ENCODE measurements around the gene PDE10A.
A peak's percentile ranks its signal among the peaks of the same experiment; 100 is the strongest.

The PDE10A gene

DNA sequence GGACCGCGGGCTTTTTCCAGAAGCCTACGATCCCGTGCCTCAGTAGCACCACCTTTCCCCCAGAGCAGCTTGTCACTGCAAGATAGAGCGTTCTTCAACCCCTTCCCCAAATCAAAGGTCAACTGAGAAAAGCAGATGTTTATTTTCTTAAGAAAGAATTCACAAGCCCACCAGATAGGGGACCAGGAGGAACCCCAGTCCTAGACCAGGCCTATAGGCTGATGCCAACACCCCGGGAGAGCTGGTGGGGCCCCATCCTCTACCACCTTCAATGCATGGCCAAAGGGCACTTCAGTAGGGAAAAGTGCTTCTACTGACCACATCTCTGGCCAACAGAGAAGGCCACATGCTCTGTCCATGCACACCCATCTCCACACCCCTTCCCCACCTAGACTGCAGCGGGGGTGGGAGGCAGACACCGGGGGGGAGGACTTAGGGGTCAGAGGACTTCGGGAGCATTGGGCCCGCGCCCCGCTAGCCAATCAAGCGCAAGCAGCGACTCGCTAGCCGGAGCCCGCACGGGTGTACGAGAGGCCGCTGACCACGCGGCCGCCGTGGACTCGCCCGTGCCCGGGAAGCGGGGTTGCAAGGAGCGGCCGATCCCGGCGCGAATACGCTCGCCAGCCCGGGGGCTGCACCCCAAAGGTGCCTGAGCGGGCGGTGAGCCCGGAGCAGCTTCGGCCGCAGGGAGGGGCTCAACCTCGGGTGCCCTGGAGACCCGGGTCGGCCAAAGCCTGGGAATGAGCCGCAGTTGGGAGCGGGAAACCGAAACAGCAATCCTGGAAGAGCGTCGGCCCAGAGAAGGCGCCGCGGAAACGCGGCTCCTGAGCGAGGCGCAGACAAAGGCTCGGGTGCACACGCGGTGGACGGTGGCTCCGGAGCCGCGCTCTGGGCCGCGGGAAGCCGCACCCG, 2.8 kb downstream of the PDE10A start:
- H3K27ac ChIP-seq = peak overlapping the region; percentile 67
- TF ChIP-seq, protein P1, sequence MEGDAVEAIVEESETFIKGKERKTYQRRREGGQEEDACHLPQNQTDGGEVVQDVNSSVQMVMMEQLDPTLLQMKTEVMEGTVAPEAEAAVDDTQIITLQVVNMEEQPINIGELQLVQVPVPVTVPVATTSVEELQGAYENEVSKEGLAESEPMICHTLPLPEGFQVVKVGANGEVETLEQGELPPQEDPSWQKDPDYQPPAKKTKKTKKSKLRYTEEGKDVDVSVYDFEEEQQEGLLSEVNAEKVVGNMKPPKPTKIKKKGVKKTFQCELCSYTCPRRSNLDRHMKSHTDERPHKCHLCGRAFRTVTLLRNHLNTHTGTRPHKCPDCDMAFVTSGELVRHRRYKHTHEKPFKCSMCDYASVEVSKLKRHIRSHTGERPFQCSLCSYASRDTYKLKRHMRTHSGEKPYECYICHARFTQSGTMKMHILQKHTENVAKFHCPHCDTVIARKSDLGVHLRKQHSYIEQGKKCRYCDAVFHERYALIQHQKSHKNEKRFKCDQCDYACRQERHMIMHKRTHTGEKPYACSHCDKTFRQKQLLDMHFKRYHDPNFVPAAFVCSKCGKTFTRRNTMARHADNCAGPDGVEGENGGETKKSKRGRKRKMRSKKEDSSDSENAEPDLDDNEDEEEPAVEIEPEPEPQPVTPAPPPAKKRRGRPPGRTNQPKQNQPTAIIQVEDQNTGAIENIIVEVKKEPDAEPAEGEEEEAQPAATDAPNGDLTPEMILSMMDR (conservative IDR thresholded peaks at IDR 0.05) = no peak
- 0 out of 2 replicates have a peak, but pooled peaks have one; percentile 26 for TF ChIP-seq ZFX (IDR thresholded peaks at IDR 0.05)

DNA sequence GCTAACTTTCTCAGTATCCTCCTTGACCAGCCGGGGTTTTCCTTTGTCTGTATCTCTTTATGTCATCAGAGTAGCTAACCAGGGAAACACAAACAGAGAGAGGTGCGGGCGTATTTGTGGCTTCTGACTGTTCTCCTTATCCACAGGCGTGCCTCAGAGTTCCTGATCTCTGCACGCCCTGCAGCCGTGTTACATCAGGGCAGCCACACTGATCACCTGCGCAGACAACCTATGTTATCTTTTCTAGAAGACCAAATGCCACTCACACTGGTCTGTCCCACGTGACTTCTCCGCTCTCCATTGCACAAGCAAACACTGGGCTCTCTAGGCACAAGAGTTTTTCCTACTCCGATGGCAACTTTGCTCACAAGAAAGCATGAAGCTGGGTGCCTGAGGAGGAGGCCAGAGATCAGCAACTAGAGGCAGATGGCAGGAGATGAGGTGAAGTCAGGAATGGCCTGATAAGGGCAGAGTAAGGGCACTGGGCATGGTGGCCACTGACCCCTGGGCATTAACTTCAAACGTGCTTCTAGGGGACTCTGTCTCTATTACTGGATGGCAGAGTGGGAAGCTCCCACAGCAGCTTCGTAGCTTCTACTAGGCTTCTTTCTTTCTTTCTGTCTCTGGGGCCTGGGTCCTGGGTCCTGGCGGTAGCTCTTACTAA, 4.5 kb downstream of the PDE10A start:
- H3K27ac ChIP-seq = peak overlapping the region; percentile 7; the same call in 1 of the 2 replicates
- TF ChIP-seq, protein P1 (conservative IDR thresholded peaks at IDR 0.05) = no peak

DNA sequence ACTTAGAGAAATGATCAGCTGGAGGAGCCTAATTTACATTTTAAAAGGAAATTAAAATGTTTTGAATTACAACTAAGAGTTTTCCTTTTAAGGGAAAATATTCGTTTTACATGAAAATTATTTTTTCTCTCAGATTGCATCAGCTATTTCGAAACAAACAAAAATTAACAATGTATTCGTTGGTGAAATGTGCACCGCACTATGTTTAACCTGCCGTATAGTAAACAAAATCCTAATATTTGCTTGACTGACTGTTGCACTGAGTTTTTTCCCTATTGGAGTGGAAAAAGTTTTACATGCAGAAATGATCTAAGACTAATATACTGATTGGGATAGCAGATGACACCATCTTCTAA, 5.7 kb downstream of the PDE10A start:
- no peak for TF ChIP-seq ZFX (IDR thresholded peaks at IDR 0.05)
- TF ChIP-seq, protein P1 (conservative IDR thresholded peaks at IDR 0.05) = no peak
- no peak overlapping the region for H3K27ac ChIP-seq

DNA sequence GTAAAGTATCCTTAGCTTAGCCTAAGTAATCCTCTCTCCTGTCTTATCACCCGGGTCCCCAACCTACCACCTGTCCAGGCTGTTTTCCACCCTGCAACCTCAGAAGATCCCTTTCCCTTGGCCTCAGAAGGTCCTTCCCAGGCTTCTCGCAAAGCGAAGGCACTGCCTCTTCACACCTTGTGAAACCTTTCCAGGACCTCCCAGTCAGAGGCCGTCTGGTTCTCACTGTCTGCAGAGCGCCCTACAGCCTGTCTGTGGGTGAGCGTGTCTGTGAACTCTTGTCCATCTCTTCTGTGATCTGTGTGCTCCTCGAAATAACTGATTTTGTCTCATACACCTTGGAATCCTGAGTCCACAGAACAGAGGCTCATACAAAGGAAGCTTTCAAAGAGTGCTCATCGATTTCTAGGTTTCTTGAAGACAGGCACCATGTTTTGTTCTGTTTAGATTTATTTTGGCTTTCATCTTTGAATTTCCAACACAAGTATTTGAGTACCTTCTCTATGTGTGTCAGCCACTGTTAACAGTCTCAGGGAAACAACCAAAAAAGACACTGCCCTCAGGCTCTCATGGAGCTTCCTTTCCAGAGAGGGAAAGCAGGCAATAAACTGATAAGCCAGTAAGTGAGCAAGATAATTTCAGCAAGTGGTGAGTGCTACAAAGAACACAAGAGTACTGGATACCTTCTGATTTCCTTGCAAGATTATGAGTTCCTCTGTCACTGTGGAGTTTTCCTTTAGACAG, 6.3 kb downstream of the PDE10A start:
- TF ChIP-seq, protein P1 (conservative IDR thresholded peaks at IDR 0.05) = no peak
- TF ChIP-seq ZFX (IDR thresholded peaks at IDR 0.05) = no peak
- H3K27ac ChIP-seq = no peak overlapping the region

DNA sequence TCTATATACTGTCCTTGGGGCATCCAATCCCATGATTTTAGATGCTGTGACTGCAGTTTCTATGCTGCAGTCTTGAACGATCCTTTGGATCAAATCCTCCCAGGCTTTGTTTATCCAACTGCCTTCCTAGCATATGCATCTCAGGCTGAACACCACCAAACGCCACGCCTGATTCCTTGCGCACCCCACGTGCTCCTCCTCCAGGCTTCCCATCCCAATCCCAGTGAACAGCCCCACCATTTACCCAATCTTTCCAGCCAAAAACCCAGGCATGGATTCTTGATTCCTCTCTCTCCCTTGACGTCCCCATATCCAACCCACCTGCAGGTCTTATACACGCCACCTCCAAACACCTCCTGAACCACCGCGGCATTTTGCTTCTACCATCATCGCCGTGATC, 7.8 kb downstream of the PDE10A start:
- TF ChIP-seq, protein P1 (conservative IDR thresholded peaks at IDR 0.05) = no peak
- TF ChIP-seq ZFX (IDR thresholded peaks at IDR 0.05) = no peak
- no peak overlapping the region for H3K27ac ChIP-seq

DNA sequence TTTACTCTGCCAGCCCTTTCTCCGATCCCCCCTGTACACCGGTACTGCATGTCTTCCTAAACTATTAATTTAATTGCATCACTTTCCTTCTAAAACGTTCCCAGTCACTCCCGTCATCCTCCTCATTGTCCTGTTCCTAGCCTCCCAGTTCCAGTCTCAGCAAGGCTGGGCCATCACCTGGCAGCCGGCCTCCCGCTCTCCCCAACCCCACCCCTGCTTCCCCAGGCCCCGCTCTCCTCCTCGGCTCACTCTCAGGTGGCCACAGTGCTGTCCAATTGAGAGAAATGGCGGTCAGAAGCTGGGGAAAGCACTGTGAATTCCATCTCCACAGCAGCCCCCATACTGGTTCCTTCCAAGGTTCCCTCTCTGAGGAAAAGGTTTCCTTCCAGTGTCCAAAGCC, 8.9 kb downstream of the PDE10A start:
- H3K27ac ChIP-seq = no peak overlapping the region
- TF ChIP-seq, protein P1 (conservative IDR thresholded peaks at IDR 0.05) = no peak
- no peak for TF ChIP-seq ZFX (IDR thresholded peaks at IDR 0.05)
